Thoracic aorta (tissue), 2 donors: Measurements from ENCODE around the gene SHISAL2A. TPM values are rescaled to one million over a fixed set of nuclear protein-coding genes. Genes with fewer than 3 reads are reported as not detected.

Source experiments
- ATAC-seq: fragments of 150-250 bp; one replicate; pipeline ENCODE4 v1.8.0; 2017; ENCODE audit warnings: low read depth; ENCODE audit not compliant: insufficient number of reproducible peaks, low FRiP score
- DNase-seq: peaks from one replicate; pipeline ENCODE4 v3.0.0-alpha.2; 2020; ENCODE audit warnings: low spot score
- H3K27ac ChIP-seq, 2 donors: fragments of 200-600 bp; sonication (generic); 1 replicate in 1 of 2; 2 replicates in 1 of 2; pipeline ENCODE4 v1.5.1; 2016; ENCODE audit warnings: mild to moderate bottlenecking in 2 of 2, moderate library complexity in 2 of 2
- H3K27me3 ChIP-seq: fragments of 200-600 bp; sonication (generic); replicated peaks from 2 replicates; pipeline ENCODE4 v1.6.0; 2016; ENCODE audit warnings: mild to moderate bottlenecking; ENCODE audit not compliant: insufficient read depth
- H3K36me3 ChIP-seq: fragments of 200-600 bp; sonication (generic); one replicate; pipeline ENCODE4 v1.5.1; 2016
- H3K4me1 ChIP-seq, 2 donors: fragments of 200-600 bp; sonication (generic); 1 replicate in 1 of 2; 2 replicates in 1 of 2; pipeline versions ENCODE4 v1.5.1 to v1.6.0; 2016; ENCODE audit warnings: low read depth in 2 of 2, mild to moderate bottlenecking in 1 of 2; ENCODE audit not compliant: control insufficient read depth in 1 of 2
- H3K4me3 ChIP-seq: fragments of 200-600 bp; sonication (generic); 2 replicates; pipeline ENCODE4 v1.5.1; 2016; ENCODE audit warnings: mild to moderate bottlenecking
- H3K9me3 ChIP-seq: fragments of 200-600 bp; sonication (generic); 2 replicates; pipeline ENCODE4 v1.5.1; 2016
- CTCF ChIP-seq: fragments of 200-600 bp; sonication (generic); IDR thresholded peaks from one replicate; pipeline ENCODE4 v1.5.1; 2019; ENCODE audit warnings: antibody characterized with exemption
- total RNA-seq, 2 donors: library from RNA; depleted of rRNA; stranded (reverse); fragments of >200 nt; gene quantifications; one replicate each; pipeline versions ENCODE4 v1.1.0 to v1.2.3, GENCODE V29; 2016

SHISAL2A gene
- total RNA-seq, 2 donors from 2014 or later, result 0.54 TPM; not detected in 1

- no peaks in the 10 kb centered on the region for H3K36me3 ChIP-seq
- no peak overlapping the region for H3K4me3 ChIP-seq
- H3K27me3 ChIP-seq, result no peaks in the 10 kb centered on the region
- no peak for ATAC-seq
- DNase-seq, result no peak
- TF ChIP-seq CTCF, result no peak
- no peaks in the 10 kb centered on the region for H3K9me3 ChIP-seq
- no peaks in the 10 kb centered on the region for H3K4me1 ChIP-seq
- no peak overlapping the region for H3K27ac ChIP-seq
These were observed 25.8 kb downstream of the SHISAL2A start for GRCh38 chr1:52658795-52659194.

GRCh38 chr1:52659356-52659755 is 26.4 kb downstream of the SHISAL2A start:
- no peak overlapping the region for H3K27ac ChIP-seq
- H3K4me1 ChIP-seq, result no peaks in the 10 kb centered on the region
- no peaks in the 10 kb centered on the region for H3K36me3 ChIP-seq
- ATAC-seq (no peak), DNase-seq (no peak)
- no peak for TF ChIP-seq CTCF
- H3K9me3 ChIP-seq, result no peaks in the 10 kb centered on the region
- no peaks in the 10 kb centered on the region for H3K27me3 ChIP-seq
- H3K4me3 ChIP-seq, result no peak overlapping the region

GRCh38 chr1:52659851-52660596 is 27.1 kb downstream of the SHISAL2A start:
- TF ChIP-seq CTCF, result no peak
- Histone ChIP-seq H3K27me3 (no peaks in the 10 kb centered on the region), H3K9me3 (no peaks in the 10 kb centered on the region), H3K4me3 (no peak overlapping the region), H3K4me1 (no peaks in the 10 kb centered on the region), H3K36me3 (no peaks in the 10 kb centered on the region), H3K27ac (no peak overlapping the region)
- no peak for DNase-seq
- no peak for ATAC-seq

DNA sequence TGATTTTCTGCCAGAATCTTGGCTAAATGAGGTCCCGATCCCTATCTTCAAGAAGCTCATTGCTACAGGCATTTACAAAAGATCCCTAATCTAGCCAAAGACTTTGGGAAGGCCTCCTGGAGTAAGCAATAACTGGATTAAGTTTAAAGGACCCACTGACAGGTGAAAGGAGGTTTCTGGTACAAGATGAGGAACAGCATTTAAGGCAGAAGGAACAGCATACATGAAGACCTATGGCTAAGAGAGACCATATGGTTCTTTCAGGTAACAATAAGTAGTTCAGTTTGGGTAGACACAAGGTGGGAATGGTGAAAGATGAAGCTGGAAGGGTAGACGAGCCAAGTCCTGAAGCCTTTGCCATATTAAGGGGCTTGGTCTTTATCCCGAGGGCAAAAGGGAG is 27.8 kb downstream of the SHISAL2A start:
- no peaks in the 10 kb centered on the region for H3K9me3 ChIP-seq
- no peaks in the 10 kb centered on the region for H3K4me1 ChIP-seq
- ATAC-seq (no peak), DNase-seq (no peak)
- H3K27me3 ChIP-seq, result no peaks in the 10 kb centered on the region
- no peaks in the 10 kb centered on the region for H3K36me3 ChIP-seq
- no peak overlapping the region for H3K4me3 ChIP-seq
- no peak overlapping the region for H3K27ac ChIP-seq
- no peak for TF ChIP-seq CTCF

DNA sequence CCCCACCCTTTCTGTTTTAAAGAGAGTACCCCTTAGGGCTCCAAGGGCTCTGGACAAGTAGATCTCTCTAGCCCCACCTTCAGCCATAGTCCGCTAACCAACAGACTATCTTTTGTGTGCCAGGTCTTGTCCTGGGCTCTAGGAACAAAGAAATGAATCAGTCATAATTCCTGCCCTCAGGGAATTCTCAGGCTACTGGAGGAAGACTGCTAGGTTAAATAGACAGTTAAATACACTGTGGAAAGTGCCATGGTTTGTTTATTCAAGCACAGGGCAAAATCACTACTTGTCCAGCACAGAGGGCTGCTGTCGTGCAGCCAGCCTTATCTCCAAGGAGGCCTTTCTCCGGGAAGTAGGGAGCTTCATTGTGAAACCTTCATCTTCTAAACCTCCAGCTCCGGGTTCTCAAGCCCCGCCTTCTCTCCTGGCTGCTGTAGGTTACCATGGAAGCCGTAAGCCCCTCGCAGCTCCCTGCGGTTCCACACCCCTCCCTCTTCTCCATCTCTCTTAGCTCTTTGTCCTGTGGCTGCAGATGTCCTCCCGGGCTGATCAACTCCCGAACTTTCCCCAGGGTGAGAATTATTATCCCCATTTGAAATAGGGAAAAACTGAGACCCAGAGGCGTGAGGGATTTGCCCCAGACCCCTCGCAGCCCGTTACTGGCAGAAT is 29.8 kb downstream of the SHISAL2A start:
- DNase-seq, result no peak

More for the DNA sequence above, 29.8 kb downstream of the SHISAL2A start:
- Histone ChIP-seq H3K27me3 (no peaks in the 10 kb centered on the region), H3K9me3 (no peaks in the 10 kb centered on the region), H3K27ac (no peak overlapping the region), H3K4me3 (no peak overlapping the region), H3K4me1 (no peaks in the 10 kb centered on the region), H3K36me3 (no peaks in the 10 kb centered on the region)
- ATAC-seq, result no peak
- TF ChIP-seq CTCF, result no peak
